B cell (primary cell): Measurements from ENCODE around the gene NTN1. TPM values are rescaled to one million over a fixed set of nuclear protein-coding genes. Genes with fewer than 3 reads are reported as not detected.

Experiments used
- ATAC-seq: fragments of 200-7000 bp; cut with Tn5 transposase; one replicate; pipeline ENCODE4 v1.10.0; 2021; ENCODE audit warnings: low read depth, mild to moderate bottlenecking, moderate number of reproducible peaks, moderate library complexity
- CTCF ChIA-PET: fragments of 350-600 bp; sonication (Branson Sonifier 250); formaldehyde crosslinking; loops from one replicate; lab custom pipeline; 2021; ENCODE audit warnings: antibody characterized with exemption, inconsistent platforms; lab: Charles Lee
- POLR2A ChIA-PET: fragments of 350-600 bp; sonication (Branson Sonifier 250); formaldehyde crosslinking; loops from one replicate; lab custom pipeline; 2021; ENCODE audit warnings: antibody characterized with exemption; lab: Charles Lee
- DNase-seq: peaks from one replicate; pipeline ENCODE4 v3.0.0; 2013
- H2AFZ ChIP-seq: 2 replicates; pipeline ENCODE4 v1.6.1; 2012; ENCODE audit warnings: mild to moderate bottlenecking, low read depth, low read length; ENCODE audit not compliant: insufficient read depth, poor library complexity, severe bottlenecking
- H3K27ac ChIP-seq, 2 donors: 1 replicate in 1 of 2; 2 replicates in 1 of 2; pipeline ENCODE4 v1.5.1; 2012 to 2013; ENCODE audit warnings: low read length in 2 of 2, mild to moderate bottlenecking in 2 of 2, moderate library complexity in 1 of 2
- H3K27me3 ChIP-seq, 4 experiments: fragments of 200-600 bp in 1 of 4; sonication (generic) in 1 of 4; replicated peaks in 1 of 4; 1 replicate in 2 of 4; 2 replicates in 2 of 4; pipeline versions ENCODE4 v1.6.1 to v1.7.0; 2013 to 2016; ENCODE audit warnings: low read length in 3 of 4, mild to moderate bottlenecking in 2 of 4, mixed read lengths in 1 of 4, moderate library complexity in 1 of 4; ENCODE audit not compliant: insufficient read depth in 4 of 4, control insufficient read depth in 3 of 4; ENCODE audit errors: control extremely low read depth in 1 of 4
- H3K36me3 ChIP-seq, 2 experiments: replicated peaks in 1 of 2; 1 replicate in 1 of 2; 2 replicates in 1 of 2; pipeline versions ENCODE4 v1.6.1 to v1.7.1; 2013; ENCODE audit warnings: low read length in 1 of 2; ENCODE audit not compliant: insufficient read depth in 2 of 2, control insufficient read depth in 1 of 2; ENCODE audit errors: control extremely low read depth in 1 of 2, extremely low read depth in 1 of 2
- H3K4me1 ChIP-seq, 2 donors: fragments of 200-600 bp in 1 of 2; sonication (generic) in 1 of 2; 1 replicate in 1 of 2; 2 replicates in 1 of 2; pipeline versions ENCODE4 v1.5.1 to v1.6.1; 2013 to 2017; ENCODE audit warnings: low read length in 2 of 2; ENCODE audit not compliant: control insufficient read depth in 2 of 2, insufficient read depth in 2 of 2
- H3K4me2 ChIP-seq: replicated peaks from 2 replicates; pipeline ENCODE3; 2012; ENCODE audit warnings: mild to moderate bottlenecking, low read depth, low read length; ENCODE audit not compliant: poor library complexity, severe bottlenecking
- H3K4me3 ChIP-seq, 5 experiments: fragments of 200-600 bp in 1 of 5; sonication (generic) in 1 of 5; 1 replicate in 3 of 5; 2 replicates in 2 of 5; pipeline versions ENCODE4 v1.5.1 to v1.7.0; 2011 to 2016; ENCODE audit warnings: low read length in 4 of 5, mild to moderate bottlenecking in 4 of 5, low read depth in 2 of 5, control low read depth in 1 of 5, moderate library complexity in 1 of 5; ENCODE audit not compliant: insufficient read depth in 1 of 5; ENCODE audit errors: control extremely low read depth in 1 of 5, extremely low read depth in 1 of 5
- H3K79me2 ChIP-seq: fragments of 200-600 bp; sonication (generic); one replicate; pipeline ENCODE4 v1.6.0; 2016; ENCODE audit warnings: low read length; ENCODE audit not compliant: control insufficient read depth, insufficient read depth
- H3K9ac ChIP-seq: fragments of 200-600 bp; sonication (generic); 2 replicates; pipeline ENCODE4 v1.6.1; 2017; ENCODE audit warnings: mild to moderate bottlenecking, low read length, moderate library complexity
- H3K9me3 ChIP-seq, 3 donors: one replicate each; pipeline versions ENCODE4 v1.6.1 to v1.7.1; 2013; ENCODE audit warnings: low read length in 2 of 3; ENCODE audit not compliant: control insufficient read depth in 2 of 3, insufficient read depth in 1 of 3; ENCODE audit errors: control extremely low read depth in 1 of 3
- H4K20me1 ChIP-seq: 2 replicates; pipeline ENCODE4 v1.6.0; 2012; ENCODE audit warnings: mild to moderate bottlenecking, low read length; ENCODE audit not compliant: insufficient read depth, control insufficient read depth, poor library complexity, severe bottlenecking
- H3K27ac Mint-ChIP-seq: one replicate; pipeline ENCODE4 v1.8.0; 2021; ENCODE audit warnings: mixed read lengths
- H3K27me3 Mint-ChIP-seq: one replicate; pipeline ENCODE4 v1.8.0; 2021; ENCODE audit warnings: mixed read lengths
- H3K4me1 Mint-ChIP-seq: one replicate; pipeline ENCODE4 v1.8.0; 2021; ENCODE audit warnings: mixed read lengths
- H3K4me3 Mint-ChIP-seq: one replicate; pipeline ENCODE4 v1.8.0; 2021; ENCODE audit warnings: mixed read lengths
- H3K9me3 Mint-ChIP-seq: one replicate; pipeline ENCODE4 v1.8.0; 2022; ENCODE audit warnings: mixed read lengths; ENCODE audit not compliant: insufficient read depth
- EZH2 ChIP-seq: IDR thresholded peaks from 2 replicates; pipeline ENCODE4 v1.6.1; 2012; ENCODE audit warnings: borderline replicate concordance, low read depth, mild to moderate bottlenecking, moderate library complexity, low read length; ENCODE audit not compliant: insufficient read depth, poor library complexity, severe bottlenecking
- WGBS: methylation state at CpG from one replicate; pipeline ENCODE4 v1.1.5; 2013; ENCODE audit warnings: missing lambda C conversion rate; ENCODE audit not compliant: insufficient coverage; 5-methylcytosine and 5-hydroxymethylcytosine counted together
- intact Hi-C: fragments of 100-400 bp; cut with micrococcal nuclease; formaldehyde crosslinking; loops from one replicate; pipeline ENCODE4 v1.10.0; 2022
- polyA plus RNA-seq: library from polyadenylated mRNA; depleted of rRNA; stranded (reverse); fragments of >200 nt; gene quantifications from 2 replicates; pipeline ENCODE4 v1.2.3, GENCODE V29; 2012
- total RNA-seq, 2 donors: library from RNA; stranded (reverse); fragments of 120-200 nt in 1 of 2; gene quantifications; 1 replicate in 1 of 2; 2 replicates in 1 of 2; pipeline versions ENCODE4 v1.2.3 to v1.2.4, GENCODE V29; 2013 to 2022
- TF ChIP-seq, protein P1 (sequence below): fragments of 200-600 bp; IDR thresholded peaks from one replicate; pipeline ENCODE4 v1.8.0; 2022; ENCODE audit warnings: antibody characterized with exemption, mild to moderate bottlenecking

Gene NTN1
- total and polyA plus RNA-seq, 2 donors (not counting 1 experiment from before 2014, with no cell fraction given): 0.10 to 0.25 TPM

DNA sequence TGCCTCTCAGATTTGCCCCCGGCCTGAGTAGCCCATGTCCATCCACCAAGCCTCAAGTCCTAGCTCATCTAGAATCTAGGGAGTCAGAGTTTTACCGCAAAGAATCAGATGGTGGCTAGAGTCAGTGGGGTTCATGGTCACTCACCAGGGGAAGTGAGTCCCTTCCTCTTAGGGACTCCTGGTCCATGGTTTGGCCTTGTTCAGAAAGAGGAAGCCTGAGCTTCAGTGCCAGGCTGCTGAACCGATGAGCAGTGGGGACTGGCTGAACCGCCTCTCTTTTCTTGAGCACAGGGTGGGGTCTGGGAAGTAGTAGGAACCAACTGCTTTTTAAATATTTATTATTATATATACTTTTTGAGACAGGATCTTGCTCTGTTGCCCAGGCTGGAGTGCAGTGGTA is 160.3 kb downstream of the NTN1 start:
- POLR2A ChIA-PET: no interaction called here

DNA sequence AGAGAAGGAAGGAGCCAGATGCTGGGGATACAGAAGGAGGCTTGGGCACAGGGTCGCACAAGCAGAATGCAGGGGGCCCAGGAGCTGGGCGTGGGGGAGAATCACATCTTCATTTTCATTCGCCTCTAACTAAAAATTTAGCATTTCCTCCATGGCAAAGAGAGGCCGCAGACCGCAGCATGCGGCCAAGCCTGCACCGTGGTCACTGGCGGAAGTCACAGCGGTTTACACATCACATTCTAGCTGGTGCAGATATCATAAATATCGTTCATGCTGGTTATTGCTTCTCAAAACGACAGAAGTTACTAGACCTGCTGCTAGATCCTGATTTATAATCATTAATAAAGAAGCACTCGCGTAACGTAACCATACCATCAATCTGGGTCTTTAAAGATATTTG is 162.0 kb downstream of the NTN1 start:
- Histone ChIP-seq H3K27me3 (peaks cover 0 to 10% (median 0%) of the 10 kb centered on the region in 4 experiments), H3K9ac (no peak overlapping the region), H3K36me3 (no peaks in the 10 kb centered on the region), H3K27ac (no peak overlapping the region), H3K4me2 (no peak overlapping the region), H3K9me3 (peaks cover 0 to 10% (median 0%) of the 10 kb centered on the region in 3 donors), H3K4me1 (no peaks in the 10 kb centered on the region), H2AFZ (no peak overlapping the region), H3K79me2 (no peaks in the 10 kb centered on the region), H3K4me3 (no peak overlapping the region), H4K20me1 (no peaks in the 10 kb centered on the region)
- CTCF ChIA-PET: no interaction called here
- H3K27ac Mint-ChIP-seq: no peak overlapping the region
- intact Hi-C loops: no loop called here
- 68% methylated on average over 8 of the region's 14 CpGs for WGBS
- H3K27me3 Mint-ChIP-seq: peaks cover 18% of the 10 kb centered on the region
- H3K9me3 Mint-ChIP-seq: no peaks in the 10 kb centered on the region
- H3K4me1 Mint-ChIP-seq: no peaks in the 10 kb centered on the region
- POLR2A ChIA-PET: no interaction called here
- DNase-seq (no peak), ATAC-seq (no peak)
- no peak for TF ChIP-seq EZH2
- TF ChIP-seq, protein P1, sequence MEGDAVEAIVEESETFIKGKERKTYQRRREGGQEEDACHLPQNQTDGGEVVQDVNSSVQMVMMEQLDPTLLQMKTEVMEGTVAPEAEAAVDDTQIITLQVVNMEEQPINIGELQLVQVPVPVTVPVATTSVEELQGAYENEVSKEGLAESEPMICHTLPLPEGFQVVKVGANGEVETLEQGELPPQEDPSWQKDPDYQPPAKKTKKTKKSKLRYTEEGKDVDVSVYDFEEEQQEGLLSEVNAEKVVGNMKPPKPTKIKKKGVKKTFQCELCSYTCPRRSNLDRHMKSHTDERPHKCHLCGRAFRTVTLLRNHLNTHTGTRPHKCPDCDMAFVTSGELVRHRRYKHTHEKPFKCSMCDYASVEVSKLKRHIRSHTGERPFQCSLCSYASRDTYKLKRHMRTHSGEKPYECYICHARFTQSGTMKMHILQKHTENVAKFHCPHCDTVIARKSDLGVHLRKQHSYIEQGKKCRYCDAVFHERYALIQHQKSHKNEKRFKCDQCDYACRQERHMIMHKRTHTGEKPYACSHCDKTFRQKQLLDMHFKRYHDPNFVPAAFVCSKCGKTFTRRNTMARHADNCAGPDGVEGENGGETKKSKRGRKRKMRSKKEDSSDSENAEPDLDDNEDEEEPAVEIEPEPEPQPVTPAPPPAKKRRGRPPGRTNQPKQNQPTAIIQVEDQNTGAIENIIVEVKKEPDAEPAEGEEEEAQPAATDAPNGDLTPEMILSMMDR: no peak
- H3K4me3 Mint-ChIP-seq: no peak overlapping the region

More for the DNA sequence above, 160.3 kb downstream of the NTN1 start:
- H3K4me1 Mint-ChIP-seq: no peaks in the 10 kb centered on the region
- Histone ChIP-seq H3K4me3 (no peak overlapping the region), H4K20me1 (no peaks in the 10 kb centered on the region), H3K4me1 (no peaks in the 10 kb centered on the region), H2AFZ (no peak overlapping the region), H3K9me3 (peaks cover 0 to 10% (median 0%) of the 10 kb centered on the region in 3 donors), H3K36me3 (no peaks in the 10 kb centered on the region), H3K79me2 (no peaks in the 10 kb centered on the region), H3K4me2 (no peak overlapping the region), H3K27me3 (peaks cover 0 to 10% (median 0%) of the 10 kb centered on the region in 4 experiments), H3K27ac (no peak overlapping the region), H3K9ac (no peak overlapping the region)
- H3K27ac Mint-ChIP-seq: no peak overlapping the region
- intact Hi-C loops: no loop called here
- no peak overlapping the region for H3K4me3 Mint-ChIP-seq
- WGBS: 100% methylated on average over 1 of the region's 4 CpGs
- H3K9me3 Mint-ChIP-seq: no peaks in the 10 kb centered on the region
- peaks cover 12% of the 10 kb centered on the region for H3K27me3 Mint-ChIP-seq
- TF ChIP-seq, protein P1: no peak
- no peak for TF ChIP-seq EZH2
- no peak for DNase-seq
- CTCF ChIA-PET: interaction anchor here (0.9 kb wide), 1 partner anchor 18 kb away, joined by 3 read pairs; no protein-coding TSS in a partner anchor
- no peak for ATAC-seq
